Epithelial cell of proximal tubule (primary cell): ENCODE measurements around the gene TMEM215. TPM values are rescaled to one million over a fixed set of nuclear protein-coding genes. Genes with fewer than 3 reads are reported as not detected.
A peak's percentile ranks its signal among the peaks of the same experiment; 100 is the strongest.

Experiments used
- DNase-seq: peaks from one replicate; pipeline ENCODE4 v3.0.0-alpha.2; 2011; ENCODE audit warnings: low read depth
- H3K4me3 ChIP-seq: 2 replicates; pipeline ENCODE4 v1.5.1; 2011; ENCODE audit warnings: low read depth, mild to moderate bottlenecking, low read length
- total RNA-seq: library from RNA; depleted of rRNA; stranded (reverse); fragments of >200 nt; gene quantifications from 2 replicates; pipeline ENCODE4 v1.2.3, GENCODE V29; 2015
- TF ChIP-seq, protein P1 (sequence below): conservative IDR thresholded peaks from 2 replicates; pipeline ENCODE4 v1.5.1; 2012; ENCODE audit warnings: low read depth, mild to moderate bottlenecking, low read length

Gene TMEM215, protein sequence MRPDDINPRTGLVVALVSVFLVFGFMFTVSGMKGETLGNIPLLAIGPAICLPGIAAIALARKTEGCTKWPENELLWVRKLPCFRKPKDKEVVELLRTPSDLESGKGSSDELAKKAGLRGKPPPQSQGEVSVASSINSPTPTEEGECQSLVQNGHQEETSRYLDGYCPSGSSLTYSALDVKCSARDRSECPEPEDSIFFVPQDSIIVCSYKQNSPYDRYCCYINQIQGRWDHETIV
- total RNA-seq = not detected in 2 replicates

DNA sequence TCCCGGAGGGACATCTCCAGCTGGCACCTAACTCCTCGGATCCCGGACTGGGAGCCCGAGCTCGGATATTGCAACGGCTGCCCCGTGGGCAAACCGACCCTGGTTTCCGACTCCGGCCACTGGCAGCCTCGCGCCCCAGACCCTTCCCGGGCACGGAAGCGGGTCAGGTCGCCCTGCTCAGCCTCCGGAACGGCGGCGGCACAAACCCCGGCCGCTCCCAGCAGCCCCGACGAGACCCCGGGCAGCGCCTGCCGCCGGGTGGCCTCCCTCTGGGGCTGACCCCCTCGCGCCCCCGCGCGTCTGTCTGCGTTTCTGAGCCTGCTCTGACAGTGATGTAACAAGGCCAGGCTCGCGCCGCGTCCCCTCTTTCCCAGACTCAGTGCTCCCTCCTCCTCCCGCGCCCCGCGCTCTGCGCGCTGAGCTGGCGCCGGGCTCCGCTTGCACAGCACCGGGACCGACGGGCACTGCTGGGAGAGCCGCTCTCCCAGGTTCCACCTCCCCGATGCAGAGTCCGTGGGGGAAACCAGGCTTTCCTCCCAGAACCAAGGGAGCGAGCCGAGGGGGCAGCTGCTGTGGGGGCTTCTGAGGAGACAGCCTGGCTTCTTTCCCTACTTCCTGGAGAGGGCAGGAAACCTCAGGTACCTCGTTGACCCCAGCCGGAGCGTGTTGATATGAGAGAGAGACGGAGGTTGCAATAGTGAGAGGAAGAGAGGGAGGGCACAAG lies at the start of gene TMEM215:
TSS of gene TMEM215 (plus strand) at position 373 of the 724 bp plus-strand sequence. CDS start 644 bp downstream, outside the sequence.
- H3K4me3 ChIP-seq = peak within 1 kb of the TSS; percentile 8
- no peak for DNase-seq

DNA sequence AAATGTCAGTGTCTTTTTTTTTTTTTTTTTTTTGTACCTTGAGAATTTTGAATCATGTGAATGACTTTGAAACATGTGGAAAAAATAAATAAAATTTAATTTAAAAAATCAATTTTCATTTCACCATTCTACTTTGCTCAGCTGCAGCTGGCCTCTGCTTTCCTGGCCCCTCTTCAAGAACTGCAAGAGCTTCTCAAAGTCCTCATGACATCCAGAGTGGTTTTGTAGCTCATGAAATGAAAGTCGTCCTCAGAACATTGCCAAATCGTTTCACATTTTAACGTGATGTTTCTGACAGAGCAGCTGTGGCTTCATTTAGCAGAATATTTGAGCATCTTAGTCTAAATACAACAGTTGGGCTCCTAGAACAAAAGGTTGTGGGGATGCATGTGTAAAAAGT lies 47.9 kb upstream of the TMEM215 start:
- TF ChIP-seq, protein P1, sequence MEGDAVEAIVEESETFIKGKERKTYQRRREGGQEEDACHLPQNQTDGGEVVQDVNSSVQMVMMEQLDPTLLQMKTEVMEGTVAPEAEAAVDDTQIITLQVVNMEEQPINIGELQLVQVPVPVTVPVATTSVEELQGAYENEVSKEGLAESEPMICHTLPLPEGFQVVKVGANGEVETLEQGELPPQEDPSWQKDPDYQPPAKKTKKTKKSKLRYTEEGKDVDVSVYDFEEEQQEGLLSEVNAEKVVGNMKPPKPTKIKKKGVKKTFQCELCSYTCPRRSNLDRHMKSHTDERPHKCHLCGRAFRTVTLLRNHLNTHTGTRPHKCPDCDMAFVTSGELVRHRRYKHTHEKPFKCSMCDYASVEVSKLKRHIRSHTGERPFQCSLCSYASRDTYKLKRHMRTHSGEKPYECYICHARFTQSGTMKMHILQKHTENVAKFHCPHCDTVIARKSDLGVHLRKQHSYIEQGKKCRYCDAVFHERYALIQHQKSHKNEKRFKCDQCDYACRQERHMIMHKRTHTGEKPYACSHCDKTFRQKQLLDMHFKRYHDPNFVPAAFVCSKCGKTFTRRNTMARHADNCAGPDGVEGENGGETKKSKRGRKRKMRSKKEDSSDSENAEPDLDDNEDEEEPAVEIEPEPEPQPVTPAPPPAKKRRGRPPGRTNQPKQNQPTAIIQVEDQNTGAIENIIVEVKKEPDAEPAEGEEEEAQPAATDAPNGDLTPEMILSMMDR = no peak
- no peak for DNase-seq
- H3K4me3 ChIP-seq = no peak overlapping the region

More for the DNA sequence above, at the start of gene TMEM215:
- TF ChIP-seq, protein P1 = no peak

DNA sequence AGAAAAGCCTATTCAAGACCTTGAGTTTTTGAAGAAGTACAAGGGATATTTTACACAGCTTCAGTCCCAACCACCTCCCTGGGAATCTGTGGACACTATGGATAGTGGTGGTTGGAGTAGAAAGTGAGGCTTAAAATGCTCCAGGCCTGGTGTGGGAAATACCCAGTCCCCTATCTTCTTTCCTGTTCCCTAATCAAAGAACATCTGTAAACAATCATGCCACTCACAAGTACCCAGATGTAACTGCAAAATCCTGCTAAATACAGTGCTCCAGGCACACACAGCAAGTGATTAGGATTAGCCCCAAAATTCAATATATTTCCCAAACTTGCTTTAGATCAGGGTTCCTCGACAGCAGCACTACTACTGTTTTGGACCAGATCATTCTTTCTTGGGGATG lies 46.0 kb upstream of the TMEM215 start:
- DNase-seq = no peak
- no peak overlapping the region for H3K4me3 ChIP-seq
- TF ChIP-seq, protein P1 = no peak

DNA sequence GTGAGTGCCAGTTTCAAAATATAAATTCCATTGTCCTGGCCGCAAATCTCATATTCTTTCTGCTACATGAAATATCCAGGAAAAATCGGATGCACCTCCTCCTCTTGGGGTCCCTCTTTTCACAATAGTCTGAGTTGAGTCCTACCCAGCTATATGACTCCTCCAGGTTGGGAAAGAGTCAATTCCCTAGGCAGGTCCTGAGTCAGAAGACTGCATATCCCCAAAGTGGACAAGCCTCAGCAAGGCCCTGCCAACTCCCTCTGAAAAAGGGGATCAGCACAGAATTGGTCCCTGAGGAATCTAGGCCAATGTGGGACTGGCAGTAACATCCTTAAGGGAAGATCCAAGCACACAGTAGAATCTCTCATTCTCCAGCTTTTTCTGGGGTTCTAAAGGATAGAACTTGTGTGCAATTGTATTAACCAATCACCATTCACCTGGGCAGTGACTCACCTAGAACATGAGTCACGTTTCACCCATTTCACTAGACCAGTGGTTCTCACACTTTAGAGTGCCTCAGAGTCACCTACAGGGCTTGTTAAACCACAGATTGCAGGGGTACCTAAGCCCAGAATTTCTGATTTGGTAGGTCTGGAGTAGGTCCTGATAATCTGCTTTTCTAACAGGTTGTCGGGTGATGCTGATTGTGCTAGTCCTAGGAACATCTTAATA lies 44.7 kb upstream of the TMEM215 start:
- TF ChIP-seq, protein P1 = no peak
- H3K4me3 ChIP-seq = no peak overlapping the region
- DNase-seq = no peak

DNA sequence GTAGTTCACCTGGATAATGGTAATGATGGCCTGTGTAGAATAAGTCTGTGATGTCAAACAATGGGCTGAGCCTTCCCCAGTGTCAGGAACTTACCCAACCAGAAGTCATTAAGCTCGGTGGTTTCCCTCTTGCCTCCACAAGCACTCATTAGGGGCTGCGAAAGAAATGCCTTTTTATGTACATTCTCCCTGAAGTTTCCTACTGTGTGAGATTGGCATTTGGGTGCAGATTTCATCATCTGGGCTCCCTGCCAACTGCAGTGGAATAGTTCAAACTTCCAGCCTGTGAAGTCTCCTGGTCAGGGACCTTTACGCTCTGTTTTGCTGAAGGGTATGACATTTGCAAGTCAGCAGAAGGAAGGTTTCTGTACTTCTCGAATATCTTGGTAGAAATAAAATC lies 41.6 kb upstream of the TMEM215 start:
- TF ChIP-seq, protein P1 = no peak
- peak; percentile 43 for DNase-seq
- H3K4me3 ChIP-seq = no peak overlapping the region

DNA sequence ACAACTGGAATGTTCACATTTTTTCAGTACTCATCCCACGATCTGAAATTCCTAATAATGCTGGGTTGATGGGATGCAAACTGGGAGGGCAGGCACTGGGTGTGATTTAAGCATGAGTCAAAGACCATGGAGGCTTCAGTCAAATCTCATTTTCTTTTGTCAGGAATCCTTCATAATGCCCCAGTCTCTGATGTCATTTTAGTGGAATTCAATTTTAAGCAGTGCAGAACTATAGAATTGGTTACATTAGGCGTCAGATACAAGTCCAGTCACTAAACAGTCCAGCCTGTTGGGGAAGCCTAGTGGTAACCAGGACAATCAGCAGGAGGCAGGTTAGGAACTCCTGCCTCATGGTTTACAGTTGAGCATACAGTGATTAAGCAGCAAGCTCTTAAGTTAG lies 41.0 kb upstream of the TMEM215 start:
- no peak overlapping the region for H3K4me3 ChIP-seq
- TF ChIP-seq, protein P1 = no peak
- no peak for DNase-seq
